H1 (cell line): Measurements from ENCODE around the gene PLSCR1. TPM values are rescaled to one million over a fixed set of nuclear protein-coding genes. Genes with fewer than 3 reads are reported as not detected.

Experiments
- CTCF ChIA-PET: fragments of 300-600 bp; sonication (Branson Sonifier 250); formaldehyde crosslinking; loops from one replicate; lab custom pipeline; 2021; ENCODE audit not compliant: partially characterized antibody; lab: Charles Lee
- POLR2A ChIA-PET: fragments of 300-600 bp; sonication (Branson Sonifier 250); formaldehyde crosslinking; loops from one replicate; lab custom pipeline; 2021; ENCODE audit warnings: inconsistent platforms; ENCODE audit not compliant: partially characterized antibody; lab: Charles Lee
- DNase-seq, 2 experiments: peaks; one replicate each; pipeline versions ENCODE4 v3.0.0 to v3.0.0-alpha.2; 2010 to 2022; ENCODE audit warnings: low spot score in 2 of 2, low read depth in 1 of 2, mixed read lengths in 1 of 2
- FAIRE-seq: peaks from 2 replicates; lab custom pipeline; 2011; peaks lifted over from hg19 to GRCh38; lab: Jason Lieb, UNC
- H2AFZ ChIP-seq: 2 replicates; pipeline ENCODE4 v1.8.1; 2012; ENCODE audit warnings: low read length, inconsistent platforms
- H2AK5ac ChIP-seq: 2 replicates; pipeline ENCODE4 v1.6.1; 2013; ENCODE audit warnings: low read depth, low read length
- H2BK120ac ChIP-seq: replicated peaks from 2 replicates; pipeline ENCODE3; 2013; ENCODE audit warnings: low read depth, low read length, inconsistent platforms
- H2BK12ac ChIP-seq: 2 replicates; pipeline ENCODE4 v1.6.1; 2013; ENCODE audit warnings: low read depth, low read length
- H2BK15ac ChIP-seq: 2 replicates; pipeline ENCODE4 v1.6.1; 2013; ENCODE audit warnings: low read length
- H2BK20ac ChIP-seq: 2 replicates; pipeline ENCODE4 v1.6.1; 2013; ENCODE audit warnings: low read length
- H2BK5ac ChIP-seq: 2 replicates; pipeline ENCODE4 v1.6.1; 2013; ENCODE audit warnings: low read depth, low read length
- H3K14ac ChIP-seq: 2 replicates; pipeline ENCODE4 v1.6.1; 2013; ENCODE audit warnings: inconsistent platforms; ENCODE audit not compliant: insufficient read length
- H3K18ac ChIP-seq: 2 replicates; pipeline ENCODE4 v1.6.1; 2013; ENCODE audit warnings: low read length; ENCODE audit errors: extremely low read depth
- H3K23ac ChIP-seq: 2 replicates; pipeline ENCODE4 v1.6.1; 2013; ENCODE audit warnings: inconsistent platforms; ENCODE audit not compliant: insufficient read length
- H3K23me2 ChIP-seq: 2 replicates; pipeline ENCODE4 v1.6.1; 2013; ENCODE audit warnings: low read depth, low read length
- H3K27ac ChIP-seq: 2 replicates; pipeline ENCODE4 v1.6.1; 2011; ENCODE audit warnings: low read depth, low read length, inconsistent platforms
- H3K27me3 ChIP-seq, 4 experiments: replicated peaks in 1 of 4; 1 replicate in 1 of 4; 2 replicates in 3 of 4; pipeline versions ENCODE4 v1.6.1 to v1.8.1; 2011 to 2013; ENCODE audit warnings: low read length in 3 of 4, mild to moderate bottlenecking in 3 of 4, inconsistent platforms in 2 of 4, mixed read lengths in 2 of 4, moderate library complexity in 1 of 4; ENCODE audit not compliant: control insufficient read depth in 3 of 4, insufficient read depth in 3 of 4; ENCODE audit errors: extremely low read depth in 1 of 4
- H3K36me3 ChIP-seq, 4 experiments: 2 replicates each; pipeline versions ENCODE4 v1.6.1 to v1.8.1; 2011 to 2013; ENCODE audit warnings: mild to moderate bottlenecking in 4 of 4, low read length in 3 of 4, moderate library complexity in 2 of 4, control low read depth in 1 of 4, inconsistent platforms in 1 of 4; ENCODE audit not compliant: insufficient read depth in 4 of 4, control insufficient read depth in 2 of 4
- H3K4ac ChIP-seq: replicated peaks from 2 replicates; pipeline ENCODE3; 2013; ENCODE audit warnings: low read length, low read depth, mixed read lengths, inconsistent platforms; ENCODE audit not compliant: insufficient read length
- H3K4me1 ChIP-seq, 4 experiments: replicated peaks in 1 of 4; 1 replicate in 1 of 4; 2 replicates in 3 of 4; pipeline versions ENCODE4 v1.6.1 to v1.8.1; 2011 to 2013; ENCODE audit warnings: low read length in 3 of 4, inconsistent platforms in 2 of 4, mixed read lengths in 1 of 4; ENCODE audit not compliant: insufficient read depth in 4 of 4, control insufficient read depth in 3 of 4
- H3K4me2 ChIP-seq, 2 experiments: 2 replicates each; pipeline versions ENCODE4 v1.6.1 to v1.8.1; 2011 to 2013; ENCODE audit warnings: low read depth in 2 of 2, low read length in 2 of 2, control low read depth in 1 of 2, inconsistent platforms in 1 of 2, mild to moderate bottlenecking in 1 of 2; ENCODE audit not compliant: insufficient read depth in 1 of 2
- H3K4me3 ChIP-seq, 4 experiments: fragments of 200-600, 300-600 bp in 1 of 4; sonication (generic), shearing (Covaris generic), sonication (Bioruptor Twin) in 1 of 4; 2 replicates each; pipeline versions ENCODE4 v1.5.1 to v1.8.1; 2011 to 2016; ENCODE audit warnings: low read length in 4 of 4, low read depth in 3 of 4, control low read depth in 2 of 4, inconsistent platforms in 2 of 4, mild to moderate bottlenecking in 2 of 4, mixed read lengths in 1 of 4, moderate library complexity in 1 of 4; ENCODE audit not compliant: insufficient read depth in 2 of 4; ENCODE audit errors: extremely low read depth in 1 of 4
- H3K56ac ChIP-seq: replicated peaks from 2 replicates; pipeline ENCODE3; 2013; ENCODE audit warnings: low read depth, mild to moderate bottlenecking, mixed read lengths, low read length, inconsistent platforms; ENCODE audit not compliant: insufficient read length
- H3K79me1 ChIP-seq: 2 replicates; pipeline ENCODE4 v1.6.1; 2013; ENCODE audit warnings: low read depth, low read length, control low read depth
- H3K79me2 ChIP-seq, 2 experiments: 2 replicates each; pipeline versions ENCODE4 v1.6.1 to v1.8.1; 2012 to 2013; ENCODE audit warnings: low read length in 2 of 2, mild to moderate bottlenecking in 2 of 2, inconsistent platforms in 1 of 2; ENCODE audit not compliant: insufficient read depth in 2 of 2, control insufficient read depth in 1 of 2
- H3K9ac ChIP-seq, 4 experiments: replicated peaks in 1 of 4; 1 replicate in 1 of 4; 2 replicates in 3 of 4; pipeline versions ENCODE4 v1.6.1 to v1.8.1; 2011 to 2013; ENCODE audit warnings: low read depth in 3 of 4, low read length in 3 of 4, control low read depth in 2 of 4, mild to moderate bottlenecking in 2 of 4, moderate library complexity in 2 of 4, inconsistent platforms in 1 of 4; ENCODE audit errors: extremely low read depth in 1 of 4
- H3K9me3 ChIP-seq, 2 experiments: 2 replicates each; pipeline versions ENCODE4 v1.6.1 to v1.8.1; 2012 to 2013; ENCODE audit warnings: mild to moderate bottlenecking in 2 of 2, moderate library complexity in 2 of 2, control low read depth in 1 of 2, inconsistent platforms in 1 of 2, low read depth in 1 of 2, low read length in 1 of 2, mixed read lengths in 1 of 2; ENCODE audit not compliant: insufficient read depth in 2 of 2
- H4K20me1 ChIP-seq, 2 experiments: replicated peaks in 1 of 2; 2 replicates each; pipeline versions ENCODE3 to v1.8.1; 2011 to 2013; ENCODE audit warnings: inconsistent platforms in 2 of 2, low read length in 2 of 2, mild to moderate bottlenecking in 1 of 2; ENCODE audit not compliant: insufficient read depth in 2 of 2, control insufficient read depth in 1 of 2
- H4K5ac ChIP-seq: 2 replicates; pipeline ENCODE4 v1.6.1; 2013; ENCODE audit warnings: low read length, low read depth, mixed read lengths, inconsistent platforms; ENCODE audit not compliant: insufficient read length
- H4K8ac ChIP-seq: 2 replicates; pipeline ENCODE4 v1.8.0; 2013; ENCODE audit warnings: mild to moderate bottlenecking, moderate library complexity, low read length, inconsistent platforms; ENCODE audit not compliant: insufficient read depth; ENCODE audit errors: extremely low read depth
- H4K91ac ChIP-seq: replicated peaks from 2 replicates; pipeline ENCODE3; 2013; ENCODE audit warnings: low read length, mixed read lengths, inconsistent platforms; ENCODE audit not compliant: insufficient read length
- BACH1 ChIP-seq: IDR thresholded peaks from 2 replicates; pipeline ENCODE4 v1.6.1; 2012; ENCODE audit warnings: low read length, improper control_type of control experiment
- CTCF ChIP-seq, 3 experiments: IDR thresholded peaks; 1 replicate in 2 of 3; 2 replicates in 1 of 3; pipeline versions ENCODE4 v1.5.1 to v1.6.1; 2011; ENCODE audit warnings: low read length in 3 of 3, mild to moderate bottlenecking in 3 of 3, inconsistent platforms in 2 of 3, low read depth in 1 of 3, moderate library complexity in 1 of 3; ENCODE audit not compliant: insufficient read depth in 1 of 3; ENCODE audit errors: control extremely low read depth in 1 of 3
- EP300 ChIP-seq, 2 experiments: IDR thresholded peaks; 1 replicate in 1 of 2; 2 replicates in 1 of 2; pipeline ENCODE4 v1.6.1; 2011 to 2012; ENCODE audit warnings: low read depth in 2 of 2, low read length in 2 of 2, mild to moderate bottlenecking in 2 of 2, borderline replicate concordance in 1 of 2, inconsistent platforms in 1 of 2, moderate library complexity in 1 of 2
- SAP30 ChIP-seq: fragments of 300-600 bp; sonication (generic); IDR thresholded peaks from 2 replicates; pipeline ENCODE4 v1.7.1; 2012; ENCODE audit warnings: low read length, moderate library complexity, mild to moderate bottlenecking, inconsistent platforms; ENCODE audit not compliant: insufficient read depth, insufficient replicate concordance
- TBP ChIP-seq: IDR thresholded peaks from 2 replicates; pipeline ENCODE4 v1.6.1; 2011; ENCODE audit warnings: low read depth, low read length, improper control_type of control experiment
- WGBS, 2 experiments: shearing (Covaris generic) in 1 of 2; methylation state at CpG; one replicate each; pipeline versions ENCODE4 v1.1.6 to v1.1.7; 2013 to 2015; ENCODE audit warnings: low lambda C conversion rate in 2 of 2, mixed read lengths in 2 of 2, inconsistent platforms in 1 of 2, low coverage in 1 of 2, missing lambda C conversion rate in 1 of 2; ENCODE audit not compliant: insufficient replicate concordance in 2 of 2, insufficient coverage in 1 of 2, insufficient read length in 1 of 2; ENCODE audit errors: extremely low coverage in 1 of 2, missing lambda C conversion rate in 1 of 2; 5-methylcytosine and 5-hydroxymethylcytosine counted together
- polyA plus RNA-seq, 7 experiments: library from polyadenylated mRNA; depleted of rRNA in 3 of 7; stranded (reverse) in 5 of 7; unstranded in 2 of 7; fragments of >200 nt in 5 of 7; fragments of 200-250 nt in 2 of 7; gene quantifications; 1 replicate in 5 of 7; 2 replicates in 1 of 7; 4 replicates in 1 of 7; pipeline versions ENCODE4 v1.2.1 to v1.2.3, GENCODE V29; 2011 to 2013; ENCODE audit warnings: missing spikeins in 2 of 7, mixed read lengths in 2 of 7
- total RNA-seq: library from RNA; stranded (reverse); fragmentation: NEBNext Ultra II Directional; extraction: Animal tissue kit (Norgen Biotek cat#: 25700); gene quantifications from 2 replicates; pipeline ENCODE4 v1.2.1, GENCODE V29; 2021

The PLSCR1 gene
- total and polyA plus RNA-seq, 2 of the 8 experiments (the other 6 are each of a cell fraction or from before 2014, with no cell fraction given) = 32.2 to 48.5 TPM

- CTCF ChIA-PET = interaction anchor here (0.7 kb wide), 1 partner anchor 349 kb away, joined by 3 read pairs; no protein-coding TSS in a partner anchor
- POLR2A ChIA-PET = interaction anchor here (0.7 kb wide), 1 partner anchor 431 kb away, joined by 3 read pairs; no protein-coding TSS in a partner anchor
- whole genome bisulfite sequencing, 2 experiments = 87% methylated on average over 1 of the region's 1 CpG; no CpG with 5 or more reads in 1 of the 2 experiments
Measured at GRCh38 chr3:146546366-146546965, 2.1 kb upstream of the PLSCR1 start.

More at GRCh38 chr3:146546366-146546965, 2.1 kb upstream of the PLSCR1 start:
- H3K27ac ChIP-seq = no peak overlapping the region
- no peaks in the 10 kb centered on the region for H3K9me3 ChIP-seq
- H3K23ac ChIP-seq = no peak overlapping the region
- TF ChIP-seq BACH1 (no peak), EP300 (IDR thresholded peaks at IDR 0.05; ENCODE audit: borderline replicate concordance in 1 of 2, low read depth in 2 of 2, low read length in 2 of 2) (no peak), CTCF (IDR thresholded peaks at IDR 0.05; ENCODE audit: control extremely low read depth in 1 of 3, insufficient read depth in 1 of 3, low read depth in 1 of 3, low read length in 3 of 3) (no peak), TBP (no peak), SAP30 (no peak)
- H3K4me1 ChIP-seq = peaks cover 0 to 13% (median 3%) of the 10 kb centered on the region in 4 experiments; a peak in 3 of 7 replicates
- H4K91ac ChIP-seq = no peak overlapping the region
- no peak overlapping the region for H3K4me3 ChIP-seq
- H3K4ac ChIP-seq = no peak overlapping the region
- no peak overlapping the region for H2AFZ ChIP-seq
- H2AK5ac ChIP-seq = no peak overlapping the region
- H2BK5ac ChIP-seq = no peak overlapping the region
- H3K4me2 ChIP-seq = no peak overlapping the region
- H3K14ac ChIP-seq = no peak overlapping the region
- FAIRE-seq (no peak), DNase-seq (no peak)
- no peak overlapping the region for H2BK15ac ChIP-seq
- no peak overlapping the region for H3K9ac ChIP-seq
- H3K36me3 ChIP-seq = no peaks in the 10 kb centered on the region
- H3K79me1 ChIP-seq = peaks cover 3% of the 10 kb centered on the region
- H3K56ac ChIP-seq = no peak overlapping the region
- no peak overlapping the region for H2BK20ac ChIP-seq
- H4K5ac ChIP-seq = no peak overlapping the region
- no peak overlapping the region for H3K18ac ChIP-seq
- no peak overlapping the region for H4K8ac ChIP-seq
- peaks cover 0 to 25% of the 10 kb centered on the region in 2 experiments; a peak in 2 of 4 replicates for H3K79me2 ChIP-seq
- H2BK120ac ChIP-seq = no peak overlapping the region
- H4K20me1 ChIP-seq = peaks cover 0 to 5% of the 10 kb centered on the region in 2 experiments
- H3K23me2 ChIP-seq = no peaks in the 10 kb centered on the region; the same call in 1 of the 2 replicates
- H3K27me3 ChIP-seq = no peaks in the 10 kb centered on the region
- H2BK12ac ChIP-seq = no peak overlapping the region
